IPS DF 19.7 (cell line): Measurements from ENCODE around the gene KLF13.

Experiments used
- DNase-seq: peaks from one replicate; pipeline ENCODE4 v3.0.0-alpha.2; 2013; ENCODE audit warnings: low read depth, low spot score

KLF13 gene

GRCh38 chr15:31316135-31316795 is 10.4 kb upstream of the KLF13 start:
- DNase-seq: no peak

GRCh38 chr15:31317017-31317416 is 9.6 kb upstream of the KLF13 start:
- DNase-seq: no peak

GRCh38 chr15:31317421-31318327 is 9.0 kb upstream of the KLF13 start:
- DNase-seq: no peak

DNA sequence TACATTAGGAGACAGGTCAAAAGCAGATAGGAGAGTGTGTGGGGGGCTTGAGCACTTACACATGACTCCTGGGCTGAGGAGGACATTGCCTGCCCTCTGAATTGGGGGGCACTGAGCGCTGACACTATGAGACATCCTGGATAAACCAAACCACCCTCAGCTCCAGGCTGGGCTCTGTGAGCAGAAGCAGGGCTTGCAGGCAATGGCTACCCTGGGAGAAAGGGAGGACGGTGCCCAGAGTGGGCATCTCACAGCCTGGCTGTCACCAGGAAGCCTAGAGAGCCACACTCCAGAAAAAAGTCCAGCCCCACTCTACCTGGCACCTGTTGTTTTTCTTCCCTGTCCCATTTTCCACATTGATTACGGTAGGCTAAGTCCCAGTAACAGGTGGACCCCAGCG is 8.2 kb upstream of the KLF13 start:
- DNase-seq: no peak

- no peak for DNase-seq
These were observed 6.6 kb upstream of the KLF13 start for GRCh38 chr15:31320022-31320421.

GRCh38 chr15:31321418-31321817 is 5.2 kb upstream of the KLF13 start:
- DNase-seq: no peak

DNA sequence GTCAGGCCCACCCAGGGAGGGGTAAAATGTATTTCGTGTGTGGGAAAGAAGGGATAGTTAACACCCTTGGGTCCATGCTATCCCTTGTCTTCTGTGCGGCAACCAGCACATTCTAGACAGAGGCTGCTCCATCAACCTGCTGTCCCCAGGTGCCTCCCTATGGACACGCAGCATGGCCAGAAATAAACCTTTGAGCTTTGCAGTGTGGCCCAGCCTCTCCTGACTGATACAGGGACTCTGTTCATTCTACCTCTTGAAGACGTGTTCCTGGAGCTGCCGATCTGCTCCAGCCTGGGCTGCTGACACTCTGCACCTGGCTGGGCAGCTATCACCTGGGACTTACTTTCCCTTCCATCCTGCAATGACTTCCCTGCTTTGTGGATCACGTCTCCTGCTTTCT is 4.1 kb upstream of the KLF13 start:
- DNase-seq: no peak

GRCh38 chr15:31323627-31324026 is 3.0 kb upstream of the KLF13 start:
- no peak for DNase-seq

GRCh38 chr15:31324186-31324585 is 2.4 kb upstream of the KLF13 start:
- no peak for DNase-seq

- no peak for DNase-seq
These were observed 1.6 kb upstream of the KLF13 start for GRCh38 chr15:31324806-31325594.

- no peak for DNase-seq
These were observed 960 bp upstream of the KLF13 start for GRCh38 chr15:31325595-31326155.

GRCh38 chr15:31326875-31327668 is 437 bp downstream of the KLF13 start:
- DNase-seq: no peak

DNA sequence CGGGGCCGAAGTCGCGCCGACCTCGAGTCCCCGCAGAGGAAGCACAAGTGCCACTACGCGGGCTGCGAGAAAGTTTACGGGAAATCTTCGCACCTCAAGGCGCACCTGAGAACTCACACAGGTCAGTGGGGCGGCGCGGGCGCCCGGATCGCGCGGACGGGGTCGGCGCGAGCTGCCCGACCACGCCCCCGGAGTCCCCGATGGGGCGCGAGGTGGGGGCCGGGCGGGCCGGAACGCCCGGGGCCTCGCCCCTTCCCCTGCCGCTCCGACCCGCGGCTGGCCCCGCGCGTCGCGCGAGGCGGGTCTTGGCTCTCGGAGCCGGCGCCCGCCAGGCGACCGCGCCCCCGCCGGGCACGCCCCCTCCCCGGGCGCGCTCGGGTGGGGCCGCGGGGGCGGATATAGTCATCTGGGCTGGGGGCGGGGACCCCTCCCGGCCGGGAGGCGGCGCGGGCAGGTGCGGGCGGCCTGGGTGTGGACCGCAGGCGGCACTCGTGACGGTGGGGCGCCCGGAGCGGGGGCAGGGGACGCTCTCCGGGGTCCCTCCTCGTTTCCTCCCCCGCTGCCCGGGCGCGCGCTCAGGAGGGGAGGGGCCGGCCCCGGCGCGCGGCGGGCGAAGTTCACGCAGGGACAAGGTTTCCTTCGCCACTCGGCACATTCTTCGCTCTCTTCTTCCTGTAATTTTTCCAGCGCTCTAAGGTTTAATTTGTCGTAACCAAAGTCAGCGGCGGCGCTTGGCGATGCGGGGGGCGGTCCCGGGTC is 1.2 kb downstream of the KLF13 start:
- DNase-seq: no peak

DNA sequence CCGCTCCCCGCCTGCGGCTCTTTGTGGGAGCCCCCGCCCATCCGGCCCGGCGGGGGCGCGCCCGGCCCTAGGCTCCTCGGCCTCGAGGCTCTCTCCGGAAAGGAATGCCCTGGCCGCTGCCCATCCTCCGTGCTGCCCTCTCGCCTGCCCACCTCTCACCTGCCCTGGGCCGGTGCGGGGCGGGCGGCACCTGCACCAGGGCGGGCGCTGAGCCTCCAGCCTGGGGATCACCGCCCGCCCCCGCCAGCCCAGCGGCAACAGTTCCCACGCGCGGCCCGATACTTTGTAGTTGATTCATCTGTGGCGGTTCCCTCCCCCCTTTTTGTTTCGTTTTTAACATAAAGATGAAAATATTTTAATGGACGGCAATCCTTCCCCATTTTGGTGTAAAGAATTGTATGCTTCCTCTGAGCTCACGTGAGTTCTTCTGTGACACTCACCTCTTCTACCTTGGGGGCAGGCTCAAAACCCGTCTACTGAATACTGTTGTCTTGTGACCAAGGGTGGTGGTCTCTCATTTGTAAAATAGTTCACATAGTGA is 1.9 kb downstream of the KLF13 start:
- no peak for DNase-seq

GRCh38 chr15:31328969-31329639 is 2.5 kb downstream of the KLF13 start:
- no peak for DNase-seq

DNA sequence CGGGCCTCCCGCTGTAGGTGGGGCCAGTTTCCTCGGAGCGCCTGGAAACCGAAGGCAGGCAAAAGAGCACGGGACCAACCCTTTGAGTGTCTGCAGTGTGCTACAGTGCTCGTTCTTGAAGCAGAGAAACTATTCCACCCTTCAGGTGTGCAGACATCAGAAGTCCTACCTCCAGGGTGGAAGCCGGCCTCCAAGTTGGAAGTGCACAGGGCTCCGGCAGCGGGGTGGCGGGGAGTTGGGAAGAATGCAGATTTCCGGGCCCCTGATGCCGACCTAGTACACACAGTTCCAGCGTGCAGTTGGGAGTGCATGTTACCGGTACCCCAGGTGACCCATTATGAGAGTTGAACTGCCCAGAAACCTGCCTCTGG is 3.0 kb downstream of the KLF13 start:
- no peak for DNase-seq

DNA sequence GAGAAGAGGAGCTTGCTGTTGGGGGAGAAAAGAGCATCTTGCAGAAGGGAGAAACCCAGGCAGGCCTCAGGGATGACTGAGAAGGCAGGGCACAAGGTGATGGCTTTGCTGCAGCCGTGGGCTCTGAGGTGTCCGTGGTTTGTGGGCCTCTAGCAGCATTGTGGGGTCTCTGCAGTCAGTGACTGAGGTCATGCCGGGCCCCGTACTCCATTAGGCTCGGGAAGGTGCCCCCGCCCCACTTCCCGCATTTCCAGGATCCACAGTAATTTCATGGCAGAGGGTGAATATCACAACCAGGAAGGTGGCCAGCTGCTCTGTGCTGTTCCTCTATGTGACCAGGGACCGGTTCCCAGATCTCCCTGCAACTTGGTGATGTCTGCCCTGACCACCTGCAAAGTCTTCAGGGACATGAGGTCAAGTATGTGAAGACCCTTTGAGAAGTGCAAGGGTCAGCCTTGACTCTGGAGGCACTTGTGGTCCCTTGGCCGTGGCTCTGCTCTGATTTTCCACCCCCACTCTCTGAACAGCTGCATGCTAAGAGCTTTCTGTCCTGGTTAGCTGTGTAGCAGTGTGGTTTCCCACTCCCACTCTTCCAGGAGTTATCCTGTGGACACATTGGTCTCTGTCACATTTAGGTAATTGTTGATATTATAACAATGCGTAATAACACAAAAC is 3.6 kb downstream of the KLF13 start:
- DNase-seq: no peak

DNA sequence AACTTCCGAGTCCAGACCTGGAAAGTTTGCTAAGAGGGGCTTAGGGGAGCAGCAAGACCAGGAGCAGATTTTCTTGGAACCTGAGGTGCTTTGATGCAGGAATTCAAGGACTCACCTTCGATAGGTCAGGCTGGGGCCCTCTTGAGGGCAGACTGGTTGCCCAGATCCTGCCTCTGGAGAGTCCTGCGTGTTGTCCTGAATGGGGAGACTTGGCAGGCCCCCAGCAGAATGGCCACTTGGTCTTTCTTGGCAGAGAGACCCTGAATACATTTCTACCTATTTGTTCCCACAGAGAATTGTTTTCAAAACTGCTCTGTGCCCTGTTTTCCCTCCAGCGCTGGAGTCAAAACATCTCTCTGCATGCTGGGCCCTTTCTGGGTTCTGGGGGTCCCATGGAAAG is 4.2 kb downstream of the KLF13 start:
- no peak for DNase-seq

GRCh38 chr15:31331389-31331788 is 4.8 kb downstream of the KLF13 start:
- DNase-seq: no peak
